Breast epithelium (tissue), 3 donors: Measurements from ENCODE around the gene GPR6.

Source experiments
- CTCF ChIP-seq, 3 donors: fragments of 450-650 bp; IDR thresholded peaks; one replicate each; pipeline ENCODE4 v1.5.1; 2016 to 2017; ENCODE audit warnings: antibody characterized with exemption in 3 of 3, mild to moderate bottlenecking in 3 of 3, moderate library complexity in 3 of 3
- POLR2A ChIP-seq: fragments of 450-650 bp; IDR thresholded peaks from one replicate; pipeline ENCODE4 v1.6.1; 2016; ENCODE audit warnings: antibody characterized with exemption, mild to moderate bottlenecking, moderate library complexity
- POLR2AphosphoS5 ChIP-seq, 3 donors: sonication (generic); formaldehyde crosslinking; IDR thresholded peaks; one replicate each; pipeline ENCODE4 v1.6.1; 2017; ENCODE audit warnings: antibody characterized with exemption in 3 of 3

DNA sequence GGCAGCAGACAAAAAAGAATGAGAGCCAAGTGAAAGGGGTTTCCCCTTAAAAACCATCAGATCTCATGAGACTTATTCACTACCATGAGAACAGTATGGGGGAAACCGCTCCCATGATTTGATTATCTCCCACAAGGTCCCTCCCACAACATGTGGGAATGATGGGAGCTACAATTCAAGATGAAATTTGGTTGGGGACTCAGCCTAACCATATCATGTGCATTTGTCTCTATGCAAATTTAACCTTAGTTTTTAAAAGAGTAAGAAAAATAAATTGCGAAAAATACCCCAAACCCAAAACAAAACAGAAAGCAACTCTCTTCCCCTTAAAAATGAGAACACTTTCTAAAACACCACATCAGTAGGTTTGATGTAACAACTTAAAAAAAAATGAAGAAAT is 22.6 kb upstream of the GPR6 start:
- TF ChIP-seq CTCF (IDR thresholded peaks at IDR 0.05) (no peak), POLR2A (no peak), POLR2AphosphoS5 (IDR thresholded peaks at IDR 0.05) (no peak)
